H9 (cell line): ENCODE results near the gene PRR23E. TPM values are rescaled to one million over a fixed set of nuclear protein-coding genes. Genes with fewer than 3 reads are reported as not detected.
A peak's percentile ranks its signal among the peaks of the same experiment; 100 is the strongest.

ENCODE experiments used
- DNase-seq: peaks from one replicate; pipeline ENCODE4 v3.0.0-alpha.2; 2017
- H2AFZ ChIP-seq: one replicate; pipeline ENCODE4 v1.6.1; 2013; ENCODE audit warnings: mild to moderate bottlenecking, low read length, control low read depth, moderate library complexity
- H2AK5ac ChIP-seq: 2 replicates; pipeline ENCODE4 v1.6.1; 2013; ENCODE audit warnings: low read length, control low read depth, mixed read lengths; ENCODE audit not compliant: insufficient read length
- H2BK120ac ChIP-seq: one replicate; pipeline ENCODE4 v1.6.1; 2013; ENCODE audit warnings: low read depth, mild to moderate bottlenecking, low read length, control low read depth, inconsistent platforms; ENCODE audit not compliant: poor library complexity, severe bottlenecking
- H2BK12ac ChIP-seq: 2 replicates; pipeline ENCODE4 v1.6.1; 2013; ENCODE audit warnings: low read length, control low read depth, mixed read lengths, low read depth; ENCODE audit not compliant: insufficient read length
- H2BK15ac ChIP-seq: 2 replicates; pipeline ENCODE4 v1.6.1; 2013; ENCODE audit warnings: low read depth, low read length, control low read depth
- H2BK20ac ChIP-seq: one replicate; pipeline ENCODE4 v1.6.1; 2013; ENCODE audit warnings: low read depth, mild to moderate bottlenecking, low read length, control low read depth, inconsistent platforms; ENCODE audit not compliant: poor library complexity, severe bottlenecking
- H2BK5ac ChIP-seq: 2 replicates; pipeline ENCODE4 v1.6.1; 2013; ENCODE audit warnings: low read length, control low read depth, mixed read lengths; ENCODE audit not compliant: insufficient read length
- H3K14ac ChIP-seq: 2 replicates; pipeline ENCODE4 v1.6.1; 2013; ENCODE audit warnings: low read length, control low read depth; ENCODE audit not compliant: insufficient read depth
- H3K18ac ChIP-seq: 2 replicates; pipeline ENCODE4 v1.6.1; 2013; ENCODE audit warnings: low read depth, mild to moderate bottlenecking, mixed read lengths, low read length, control low read depth; ENCODE audit not compliant: insufficient read length
- H3K23ac ChIP-seq: 2 replicates; pipeline ENCODE4 v1.6.1; 2013; ENCODE audit warnings: low read length, control low read depth, mixed read lengths, low read depth; ENCODE audit not compliant: insufficient read length
- H3K23me2 ChIP-seq: 2 replicates; pipeline ENCODE4 v1.6.1; 2013; ENCODE audit warnings: low read depth, mild to moderate bottlenecking, mixed read lengths, low read length, control low read depth; ENCODE audit not compliant: insufficient read length, poor library complexity, severe bottlenecking
- H3K27ac ChIP-seq: 2 replicates; pipeline ENCODE4 v1.5.1; 2013; ENCODE audit warnings: low read length, control low read depth, mixed read lengths, low read depth; ENCODE audit not compliant: insufficient read length
- H3K27me3 ChIP-seq: 2 replicates; pipeline ENCODE4 v1.6.1; 2013; ENCODE audit warnings: low read length, control low read depth, inconsistent platforms; ENCODE audit not compliant: insufficient read depth
- H3K4ac ChIP-seq: 2 replicates; pipeline ENCODE4 v1.6.1; 2013; ENCODE audit warnings: low read depth, mild to moderate bottlenecking, control low read depth, inconsistent platforms, low read length, moderate library complexity
- H3K4me1 ChIP-seq: 2 replicates; pipeline ENCODE4 v1.6.1; 2013; ENCODE audit warnings: low read length, control low read depth, inconsistent platforms; ENCODE audit not compliant: insufficient read depth
- H3K4me2 ChIP-seq: 2 replicates; pipeline ENCODE4 v1.6.1; 2013; ENCODE audit warnings: low read length, control low read depth, mixed read lengths; ENCODE audit not compliant: insufficient read length, insufficient read depth
- H3K56ac ChIP-seq: 2 replicates; pipeline ENCODE4 v1.6.1; 2013; ENCODE audit warnings: low read depth, mild to moderate bottlenecking, mixed read lengths, low read length, control low read depth; ENCODE audit not compliant: insufficient read length
- H3K79me1 ChIP-seq: 2 replicates; pipeline ENCODE4 v1.6.1; 2013; ENCODE audit warnings: low read depth, mild to moderate bottlenecking, moderate library complexity, low read length, control low read depth, inconsistent platforms; ENCODE audit not compliant: insufficient read depth, poor library complexity, severe bottlenecking
- H3K79me2 ChIP-seq: 2 replicates; pipeline ENCODE4 v1.6.1; 2013; ENCODE audit warnings: low read length, control low read depth, inconsistent platforms; ENCODE audit not compliant: insufficient read depth
- H3K9ac ChIP-seq: 2 replicates; pipeline ENCODE4 v1.6.1; 2013; ENCODE audit warnings: low read length, control low read depth, mixed read lengths; ENCODE audit not compliant: insufficient read length; ENCODE audit errors: extremely low read depth
- H3K9me3 ChIP-seq: one replicate; pipeline ENCODE4 v1.6.1; 2013; ENCODE audit warnings: low read depth, low read length, inconsistent platforms; ENCODE audit not compliant: control insufficient read depth
- H3T11ph ChIP-seq: one replicate; pipeline ENCODE4 v1.6.1; 2013; ENCODE audit warnings: mild to moderate bottlenecking, low read length, control low read depth, inconsistent platforms
- H4K20me1 ChIP-seq: one replicate; pipeline ENCODE4 v1.6.1; 2013; ENCODE audit not compliant: control insufficient read depth, insufficient read length, insufficient read depth
- H4K5ac ChIP-seq: 2 replicates; pipeline ENCODE4 v1.6.1; 2013; ENCODE audit warnings: low read depth, mild to moderate bottlenecking, mixed read lengths, low read length, control low read depth; ENCODE audit not compliant: insufficient read length
- H4K8ac ChIP-seq: replicated peaks from 2 replicates; pipeline ENCODE4 v1.6.1; 2013; ENCODE audit warnings: low read length, control low read depth, mixed read lengths, low read depth; ENCODE audit not compliant: insufficient read length
- H4K91ac ChIP-seq: 2 replicates; pipeline ENCODE4 v1.6.1; 2013; ENCODE audit warnings: low read depth, mild to moderate bottlenecking, moderate library complexity, mixed read lengths, low read length, control low read depth; ENCODE audit not compliant: insufficient read length
- H3K27ac Mint-ChIP-seq, 3 experiments: 2 replicates in 2 of 3; 3 replicates in 1 of 3; pipeline ENCODE4 v1.8.0; 2020 to 2021; ENCODE audit warnings: mixed read lengths in 3 of 3, mild to moderate bottlenecking in 1 of 3, moderate library complexity in 1 of 3
- H3K27me3 Mint-ChIP-seq: 2 replicates; pipeline ENCODE4 v1.8.0; 2021; ENCODE audit warnings: low read depth, mild to moderate bottlenecking, moderate library complexity, mixed read lengths
- H3K36me3 Mint-ChIP-seq, 3 experiments: 2 replicates in 2 of 3; 3 replicates in 1 of 3; pipeline ENCODE4 v1.8.0; 2020 to 2021; ENCODE audit warnings: low read depth in 3 of 3, mixed read lengths in 3 of 3; ENCODE audit not compliant: insufficient read depth in 1 of 3
- H3K4me1 Mint-ChIP-seq, 2 experiments: 2 replicates each; pipeline ENCODE4 v1.8.0; 2020; ENCODE audit warnings: mixed read lengths in 2 of 2
- H3K4me3 Mint-ChIP-seq, 2 experiments: 2 replicates in 1 of 2; 3 replicates in 1 of 2; pipeline ENCODE4 v1.8.0; 2020 to 2021; ENCODE audit warnings: mild to moderate bottlenecking in 2 of 2, mixed read lengths in 2 of 2, moderate library complexity in 1 of 2
- H3K9me3 Mint-ChIP-seq, 2 experiments: 2 replicates in 1 of 2; 3 replicates in 1 of 2; pipeline ENCODE4 v1.8.0; 2020; ENCODE audit warnings: mild to moderate bottlenecking in 2 of 2, mixed read lengths in 2 of 2, moderate library complexity in 1 of 2
- CTCF ChIP-seq: fragments of 200-600 bp; sonication (generic); conservative IDR thresholded peaks from 3 replicates; pipeline ENCODE4 v1.8.0; 2021; ENCODE audit warnings: antibody characterized with exemption, mild to moderate bottlenecking
- WGBS: extraction: QIAGEN DNeasy Blood & Tissue Kit; methylation state at CpG from one replicate; pipeline ENCODE4 v1.1.7; 2013; ENCODE audit warnings: missing lambda C conversion rate, low lambda C conversion rate, mixed read lengths; ENCODE audit not compliant: insufficient read length; ENCODE audit errors: extremely low coverage; 5-methylcytosine and 5-hydroxymethylcytosine counted together
- total RNA-seq: library from RNA; stranded (reverse); gene quantifications from 2 replicates; pipeline ENCODE4 v1.2.1, GENCODE V29; 2021

Gene PRR23E
- total RNA-seq, 1 experiment from 2014 or later = not detected

GRCh38 chr3:127162947-127163645 lies 29.8 kb upstream of the PRR23E start:
- no peak overlapping the region for H2BK15ac ChIP-seq
- no peak overlapping the region for H3K9ac ChIP-seq
- no peaks in the 10 kb centered on the region for H3K79me2 ChIP-seq
- WGBS = no CpG with 5 or more reads among the region's 15 CpGs
- no peak for TF ChIP-seq CTCF
- no peak overlapping the region for H4K5ac ChIP-seq
- no peak overlapping the region for H3K4ac ChIP-seq
- peak; percentile 66 for DNase-seq
- H2BK120ac ChIP-seq = no peak overlapping the region
- H3K79me1 ChIP-seq = no peaks in the 10 kb centered on the region
- no peak overlapping the region for H2BK5ac ChIP-seq
- Mint-ChIP-seq H3K9me3 (no peaks in the 10 kb centered on the region), H3K27ac (peak overlapping the region in 1 of 3 experiments; percentile 42; a peak in 1 of 7 replicates), H3K36me3 (no peaks in the 10 kb centered on the region), H3K4me1 (peaks cover 8 to 11% of the 10 kb centered on the region in 2 experiments), H3K4me3 (no peak overlapping the region), H3K27me3 (peaks cover 19% of the 10 kb centered on the region)
- no peak overlapping the region for H3T11ph ChIP-seq
- no peaks in the 10 kb centered on the region for H3K23me2 ChIP-seq
- H3K14ac ChIP-seq = no peak overlapping the region
- H4K20me1 ChIP-seq = no peaks in the 10 kb centered on the region
- H4K91ac ChIP-seq = no peak overlapping the region
- peaks cover 3% of the 10 kb centered on the region; the same call in 1 of the 2 replicates for H3K4me1 ChIP-seq
- H2BK20ac ChIP-seq = no peak overlapping the region
- H2AFZ ChIP-seq = no peak overlapping the region
- no peak overlapping the region for H3K27ac ChIP-seq
- H4K8ac ChIP-seq = no peak overlapping the region
- H2BK12ac ChIP-seq = no peak overlapping the region
- no peak overlapping the region for H2AK5ac ChIP-seq
- H3K23ac ChIP-seq = no peak overlapping the region
- H3K27me3 ChIP-seq = no peaks in the 10 kb centered on the region
- no peaks in the 10 kb centered on the region for H3K9me3 ChIP-seq
- H3K18ac ChIP-seq = no peak overlapping the region
- H3K4me2 ChIP-seq = no peak overlapping the region
- H3K56ac ChIP-seq = no peak overlapping the region
